Erythroblast (primary cell): Measurements from ENCODE around the gene MIPOL1.
"Not testable (repeated sequence)": the region's sequence is repeated elsewhere in the genome, so short reads cannot be mapped to it uniquely, and the experiment has no call there.

Experiments
- DNase-seq, 2 experiments: peaks; one replicate each; lab custom pipeline; 2025; lab: John Stamatoyannopoulos, UW
- GATA1 ChIP-seq: IDR thresholded peaks from 2 replicates; pipeline ENCODE4 v1.6.1; 2011; ENCODE audit warnings: low read depth, mild to moderate bottlenecking, control low read depth, low read length, moderate library complexity
- POLR2A ChIP-seq: IDR thresholded peaks from 2 replicates; pipeline ENCODE4 v1.6.1; 2011; ENCODE audit warnings: mild to moderate bottlenecking, low read length

Gene MIPOL1

DNA sequence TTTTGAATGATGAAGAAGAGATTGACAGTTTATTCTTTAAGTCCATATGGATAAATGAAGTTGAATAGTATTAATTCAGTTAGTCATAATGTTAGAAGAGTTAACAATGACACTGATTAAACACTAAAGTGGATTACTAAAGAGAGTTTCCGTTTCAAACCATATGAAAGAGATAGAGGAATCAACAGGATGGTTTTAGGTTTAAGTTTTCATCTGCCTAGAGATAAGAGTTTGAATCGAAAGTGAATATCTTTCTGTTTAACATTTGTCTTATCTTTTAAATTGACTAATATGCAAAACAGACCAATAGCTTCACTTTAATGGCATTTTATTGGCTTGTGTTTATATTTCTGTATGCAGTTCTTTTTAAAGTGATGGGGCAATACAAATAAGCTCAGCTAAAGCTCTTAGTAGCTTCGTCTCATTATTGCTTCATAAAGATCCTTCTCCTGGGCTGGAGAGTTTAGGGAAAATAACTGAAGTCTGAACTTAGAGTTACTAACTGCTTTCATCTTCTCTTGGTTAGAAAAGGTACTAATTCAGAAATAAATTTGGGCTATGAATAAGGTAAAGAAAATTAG is 66.0 kb downstream of the MIPOL1 start:
- TF ChIP-seq POLR2A (no peak), GATA1 (no peak)

GRCh38 chr14:37268788-37269187 is 71.1 kb downstream of the MIPOL1 start:
- DNase-seq, result no peak
- no peak for TF ChIP-seq GATA1
- TF ChIP-seq POLR2A, result no peak

More for the DNA sequence above, 66.0 kb downstream of the MIPOL1 start:
- DNase-seq, result no peak

DNA sequence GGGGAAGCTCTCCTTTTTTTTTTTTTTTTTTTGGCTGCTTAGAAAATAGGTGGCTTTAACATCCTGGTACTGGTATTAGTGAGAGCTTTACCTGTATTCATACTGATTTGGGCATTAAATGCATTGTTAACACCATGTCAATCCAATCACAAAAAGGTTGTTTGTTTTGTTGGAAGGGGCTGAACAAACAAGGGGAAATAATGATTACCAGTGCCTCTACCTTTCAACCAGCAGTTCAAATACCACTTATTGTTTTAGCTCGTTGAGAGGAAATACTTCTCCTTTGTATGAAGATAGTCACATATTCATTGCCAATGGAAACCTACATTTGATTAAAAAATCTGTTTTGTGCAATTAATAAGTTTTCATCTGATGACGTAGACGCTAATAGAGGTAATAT is 72.9 kb downstream of the MIPOL1 start:
- no peak for DNase-seq
- TF ChIP-seq GATA1 (no peak), POLR2A (no peak)

DNA sequence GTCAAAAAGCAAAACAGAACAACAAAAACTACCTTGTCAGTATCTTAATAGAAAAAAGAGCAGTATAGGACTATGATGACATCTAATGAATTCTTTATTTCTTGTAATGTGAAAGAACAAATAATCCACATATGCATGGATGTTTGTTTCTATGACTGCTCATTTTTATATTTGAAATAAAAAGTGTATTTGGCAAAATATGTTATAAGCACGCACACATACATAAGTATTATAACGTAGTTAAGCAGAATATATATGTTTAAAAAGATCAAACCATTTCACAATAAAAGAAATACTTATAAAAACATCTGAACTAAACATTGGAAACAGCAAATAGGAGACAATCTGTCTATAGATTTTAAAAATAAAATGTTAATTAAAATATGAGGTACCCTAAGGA is 74.8 kb downstream of the MIPOL1 start:
- no peak for DNase-seq
- TF ChIP-seq GATA1 (no peak), POLR2A (no peak)

GRCh38 chr14:37274652-37275051 is 76.9 kb downstream of the MIPOL1 start:
- no peak for TF ChIP-seq POLR2A
- no peak for TF ChIP-seq GATA1
- no peak for DNase-seq

DNA sequence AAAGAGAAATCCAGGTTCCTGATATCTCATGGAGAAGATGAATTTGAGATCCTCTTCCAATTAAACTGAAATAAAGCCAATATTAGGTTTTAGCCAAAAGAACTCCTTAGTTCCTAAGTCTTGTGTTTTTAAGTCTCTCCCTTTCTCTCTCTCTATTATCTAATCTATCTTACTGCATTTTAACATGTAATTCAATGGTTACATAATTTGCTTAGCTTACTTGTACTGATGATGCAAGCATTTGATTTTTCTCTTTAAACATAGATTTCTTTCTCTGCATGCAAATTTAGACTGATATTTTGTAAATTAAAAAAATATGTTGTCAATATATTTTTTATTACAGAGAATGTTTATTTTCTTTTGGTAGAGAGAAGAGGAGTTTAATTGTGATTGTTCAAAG is 78.2 kb downstream of the MIPOL1 start:
- TF ChIP-seq GATA1, result no peak
- TF ChIP-seq POLR2A, result no peak

DNA sequence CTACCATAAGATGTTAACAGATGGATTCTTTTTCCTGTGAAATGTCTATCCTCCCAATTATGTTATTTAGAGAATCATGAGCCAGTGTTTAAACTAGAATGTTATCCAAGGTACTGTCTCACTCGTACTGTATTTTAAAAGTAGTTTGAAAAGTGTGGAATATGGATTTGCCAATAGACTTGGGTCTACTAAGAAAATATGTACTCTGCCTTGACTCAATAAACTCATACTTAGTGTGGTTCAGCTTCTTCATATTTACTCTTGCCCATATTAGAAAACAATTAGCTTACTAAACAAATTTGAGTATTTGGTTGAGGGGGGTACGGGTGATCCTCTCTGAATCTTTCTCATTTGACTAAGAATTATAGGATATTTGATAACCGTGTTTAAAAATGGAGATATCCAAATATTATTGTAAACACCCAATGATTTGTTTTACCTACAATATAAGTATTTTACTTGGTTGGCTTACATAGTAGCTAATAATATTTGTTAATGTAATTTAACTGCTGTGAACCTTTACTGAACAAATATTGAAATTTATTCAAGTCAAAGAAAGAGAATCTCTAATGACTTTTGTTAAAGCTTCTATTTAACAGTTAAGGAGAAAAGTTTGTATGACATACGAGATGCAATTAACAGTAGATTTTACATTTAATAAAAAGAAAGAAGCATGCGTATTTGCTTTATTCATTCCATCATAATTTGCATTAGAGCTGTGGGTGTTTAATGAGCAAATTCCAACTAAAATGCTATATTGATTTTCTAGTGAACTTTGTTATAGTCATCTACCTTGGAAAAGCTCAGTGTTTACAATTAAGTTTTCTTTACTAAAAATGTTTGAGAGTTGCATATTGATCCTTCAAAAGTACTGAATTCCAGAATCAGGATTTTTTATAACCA is 81.2 kb downstream of the MIPOL1 start:
- no peak for TF ChIP-seq POLR2A
- TF ChIP-seq GATA1, result no peak
- DNase-seq, result no peak

More for the DNA sequence above, 78.2 kb downstream of the MIPOL1 start:
- DNase-seq, result no peak

DNA sequence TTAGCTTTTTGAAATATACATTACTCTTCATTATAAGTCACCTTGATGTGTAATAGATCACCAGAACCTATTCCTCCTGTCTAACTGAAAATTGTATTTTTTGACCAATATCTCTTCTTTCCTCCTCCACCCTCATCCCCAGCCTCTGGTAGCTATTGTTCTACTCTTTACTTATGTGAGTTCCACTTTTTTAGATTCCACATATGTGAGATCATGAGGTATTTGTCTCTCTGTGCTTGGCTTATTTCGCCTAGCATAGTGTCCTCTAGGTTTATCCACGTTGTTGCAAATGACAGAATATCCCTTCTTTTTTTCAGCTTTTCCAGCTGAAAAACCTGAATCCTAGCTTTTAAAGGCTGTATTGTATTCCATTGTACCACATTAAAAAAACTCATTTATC is 82.1 kb downstream of the MIPOL1 start:
- TF ChIP-seq POLR2A (no peak), GATA1 (no peak)
- no peak for DNase-seq

GRCh38 chr14:37284760-37285159 is 87.0 kb downstream of the MIPOL1 start:
- DNase-seq, result no peak
- TF ChIP-seq POLR2A, result no peak
- TF ChIP-seq GATA1, result no peak

GRCh38 chr14:37285220-37285619 is 87.5 kb downstream of the MIPOL1 start:
- DNase-seq, result no peak
- TF ChIP-seq POLR2A (no peak), GATA1 (no peak)

DNA sequence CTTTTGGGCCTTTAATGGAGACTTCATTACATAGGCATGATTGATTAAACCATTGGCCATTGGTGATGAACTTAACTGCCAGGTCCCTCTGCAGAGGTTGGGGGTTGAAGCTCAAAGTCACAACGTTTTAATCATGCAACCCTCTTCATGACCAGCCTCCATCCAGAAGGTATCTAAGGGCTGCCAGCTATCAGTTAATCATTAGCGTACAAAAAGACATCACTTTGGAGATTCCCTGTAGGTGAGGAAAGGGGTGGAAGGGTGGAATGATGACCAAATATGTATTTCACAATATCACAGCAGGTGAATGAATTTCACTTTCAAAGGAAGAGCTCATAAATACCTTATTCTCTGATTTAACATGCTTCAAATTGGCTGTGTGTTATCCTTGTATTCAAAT is 92.0 kb downstream of the MIPOL1 start:
- no peak for DNase-seq
- TF ChIP-seq POLR2A (no peak), GATA1 (no peak)

DNA sequence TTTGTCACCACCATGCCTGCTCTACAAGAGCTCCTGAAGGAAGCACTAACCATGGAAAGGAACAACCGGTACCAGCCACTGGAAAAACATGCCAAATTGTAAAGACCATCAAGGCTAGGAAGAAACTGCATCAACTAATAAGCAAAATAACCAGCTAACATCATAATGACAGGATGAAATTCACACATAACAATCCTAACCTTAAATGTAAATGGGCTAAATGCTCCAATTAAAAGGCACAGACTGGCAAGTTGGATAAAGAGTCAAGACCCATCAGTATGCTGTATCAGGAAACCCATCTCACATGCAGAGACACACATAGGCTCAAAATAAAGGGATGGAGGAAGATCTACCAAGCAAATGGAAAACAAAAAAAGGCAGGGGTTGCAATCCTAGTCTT is 97.5 kb downstream of the MIPOL1 start:
- DNase-seq, result not testable (repeated sequence)

- TF ChIP-seq GATA1 (no peak), POLR2A (no peak)
- DNase-seq, result no peak
Observed at GRCh38 chr14:37311252-37311651, 113.5 kb downstream of the MIPOL1 start.

DNA sequence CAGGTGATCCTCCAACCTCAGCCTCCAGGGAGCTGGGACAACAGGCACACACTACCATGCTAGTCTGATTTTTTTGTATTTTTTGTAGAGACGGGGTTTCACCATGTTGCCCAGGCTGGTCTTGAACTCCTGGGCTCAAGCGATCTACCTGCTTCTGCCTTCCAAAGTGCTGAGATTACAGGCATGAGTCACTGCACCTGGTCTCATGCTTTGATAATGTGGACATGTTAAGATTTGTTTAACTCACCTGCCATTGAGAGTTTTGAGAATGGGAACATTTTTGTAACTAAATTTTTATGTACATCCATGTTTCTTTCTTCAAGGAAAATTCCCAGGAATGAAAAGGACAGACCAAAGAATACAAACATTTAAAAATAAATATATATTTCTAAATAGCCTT is 121.2 kb downstream of the MIPOL1 start:
- DNase-seq, result no peak
- no peak for TF ChIP-seq GATA1
- TF ChIP-seq POLR2A, result no peak
